Erythroblast (primary cell): Measurements from ENCODE around the gene KCNQ5.

Experiments used
- GATA1 ChIP-seq: IDR thresholded peaks from 2 replicates; pipeline ENCODE4 v1.6.1; 2011; ENCODE audit warnings: low read depth, mild to moderate bottlenecking, control low read depth, low read length, moderate library complexity
- POLR2A ChIP-seq: IDR thresholded peaks from 2 replicates; pipeline ENCODE4 v1.6.1; 2011; ENCODE audit warnings: mild to moderate bottlenecking, low read length

GRCh38 chr6:72948153-72948552, 326.3 kb downstream of the KCNQ5 start:
- TF ChIP-seq POLR2A (no peak), GATA1 (no peak)
